HepG2 (cell line): Measurements from ENCODE around the gene RAB5A. TPM values are rescaled to one million over a fixed set of nuclear protein-coding genes. Genes with fewer than 3 reads are reported as not detected.
A peak's percentile ranks its signal among the peaks of the same experiment; 100 is the strongest.

ENCODE experiments used
- FOSL2 ChIP-seq: sonication (generic); formaldehyde crosslinking; IDR thresholded peaks from 2 replicates; pipeline ENCODE4 v1.4.0; 2020; ENCODE audit warnings: missing genetic modification reagents
- FOXO1 ChIP-seq: sonication (generic); formaldehyde crosslinking; IDR thresholded peaks from 2 replicates; pipeline ENCODE4 v1.4.0; 2020; ENCODE audit warnings: missing genetic modification reagents
- GATAD1 ChIP-seq: IDR thresholded peaks from 2 replicates; pipeline ENCODE4 v1.6.1; 2016; ENCODE audit warnings: missing genetic modification reagents, missing compliant biosample characterization
- IRF9 ChIP-seq: sonication (generic); formaldehyde crosslinking; IDR thresholded peaks from 2 replicates; pipeline ENCODE4 v1.8.0; 2022; ENCODE audit warnings: missing genetic modification reagents, mild to moderate bottlenecking, borderline replicate concordance
- KLF12 ChIP-seq: sonication (generic); formaldehyde crosslinking; IDR thresholded peaks from 2 replicates; pipeline ENCODE4 v1.4.0; 2020; ENCODE audit warnings: missing genetic modification reagents, borderline replicate concordance
- KLF13 ChIP-seq: sonication (generic); formaldehyde crosslinking; IDR thresholded peaks from 2 replicates; pipeline ENCODE4 v1.4.0; 2020; ENCODE audit warnings: mild to moderate bottlenecking, missing genetic modification reagents
- KLF9 ChIP-seq: IDR thresholded peaks from 2 replicates; pipeline ENCODE4 v1.6.1; 2016; ENCODE audit warnings: low read depth
- NR1H2 ChIP-seq: sonication (generic); formaldehyde crosslinking; IDR thresholded peaks from 2 replicates; pipeline ENCODE4 v1.8.1; 2022; ENCODE audit warnings: low read depth, missing genetic modification reagents, borderline replicate concordance
- REXO4 ChIP-seq: sonication (generic); formaldehyde crosslinking; IDR thresholded peaks from 2 replicates; pipeline ENCODE4 v1.8.0; 2022; ENCODE audit warnings: missing genetic modification reagents, mild to moderate bottlenecking, borderline replicate concordance
- SIN3B ChIP-seq: fragments of 150-350 bp; IDR thresholded peaks from 2 replicates; pipeline ENCODE4 v1.6.1; 2014; ENCODE audit warnings: low read length
- TBX2 ChIP-seq: sonication (generic); formaldehyde crosslinking; IDR thresholded peaks from 2 replicates; pipeline ENCODE4 v1.5.0; 2020; ENCODE audit warnings: missing genetic modification reagents, mild to moderate bottlenecking, borderline replicate concordance
- UBTF ChIP-seq: sonication (generic); formaldehyde crosslinking; IDR thresholded peaks from 2 replicates; pipeline ENCODE4 v1.4.0; 2020; ENCODE audit warnings: mild to moderate bottlenecking, missing genetic modification reagents
- WIZ ChIP-seq: sonication (generic); formaldehyde crosslinking; IDR thresholded peaks from 2 replicates; pipeline ENCODE4 v1.5.1; 2020; ENCODE audit warnings: mild to moderate bottlenecking, missing genetic modification reagents
- YY1 ChIP-seq: IDR thresholded peaks from 2 replicates; pipeline ENCODE4 v1.6.1; 2011; ENCODE audit warnings: low read length, low read depth, moderate library complexity, mild to moderate bottlenecking; ENCODE audit not compliant: insufficient read depth, insufficient replicate concordance
- ZFAT ChIP-seq: sonication (generic); formaldehyde crosslinking; conservative IDR thresholded peaks from 2 replicates; pipeline ENCODE4 v1.8.1; 2023; ENCODE audit warnings: missing genetic modification reagents, inconsistent platforms
- ZNF510 ChIP-seq: sonication (generic); formaldehyde crosslinking; IDR thresholded peaks from 2 replicates; pipeline ENCODE4 v1.4.0; 2020; ENCODE audit warnings: low read depth, mild to moderate bottlenecking, missing genetic modification reagents
- ZSCAN25 ChIP-seq: sonication (generic); formaldehyde crosslinking; IDR thresholded peaks from 2 replicates; pipeline ENCODE4 v1.8.0; 2022; ENCODE audit warnings: mild to moderate bottlenecking, missing genetic modification reagents
- polyA plus RNA-seq, 8 experiments: library from polyadenylated mRNA; depleted of rRNA in 3 of 8; stranded (reverse) in 7 of 8; unstranded in 1 of 8; fragments of >200 nt; fragmentation: Illumina TruSeq in 4 of 8; extraction: Trizol in 4 of 8; gene quantifications; 2 replicates each; pipeline versions ENCODE4 v1.2.1 to v1.2.3, GENCODE V29; 2011 to 2016; ENCODE audit warnings: low read depth in 4 of 8, missing spikeins in 1 of 8, mixed read lengths in 1 of 8; ENCODE audit not compliant: insufficient read depth in 1 of 8
- total RNA-seq, 5 experiments: library from RNA; depleted of rRNA; stranded (reverse); fragments of >200 nt; fragmentation: Illumina TruSeq; extraction: Trizol; gene quantifications; 2 replicates each; pipeline ENCODE4 v1.2.3, GENCODE V29; 2016; ENCODE audit warnings: low read depth in 1 of 5
- TF ChIP-seq, protein P1 (sequence below): sonication (generic); formaldehyde crosslinking; IDR thresholded peaks from 2 replicates; pipeline ENCODE4 v1.4.0; 2020; ENCODE audit warnings: mild to moderate bottlenecking, missing genetic modification reagents
- TF ChIP-seq, protein P2 (sequence below): IDR thresholded peaks from 2 replicates; pipeline ENCODE4 v1.6.1; 2016; ENCODE audit warnings: missing genetic modification reagents, missing compliant biosample characterization
- TF ChIP-seq, protein P3 (sequence below): sonication (generic); formaldehyde crosslinking; IDR thresholded peaks from 2 replicates; pipeline ENCODE4 v1.4.0; 2020; ENCODE audit warnings: missing genetic modification reagents

RAB5A gene
- total and polyA plus RNA-seq, 2 of the 13 experiments (the other 11 are each of a cell fraction or from before 2014, with no cell fraction given) = 16.0 to 27.1 TPM

- TF ChIP-seq, protein P1, sequence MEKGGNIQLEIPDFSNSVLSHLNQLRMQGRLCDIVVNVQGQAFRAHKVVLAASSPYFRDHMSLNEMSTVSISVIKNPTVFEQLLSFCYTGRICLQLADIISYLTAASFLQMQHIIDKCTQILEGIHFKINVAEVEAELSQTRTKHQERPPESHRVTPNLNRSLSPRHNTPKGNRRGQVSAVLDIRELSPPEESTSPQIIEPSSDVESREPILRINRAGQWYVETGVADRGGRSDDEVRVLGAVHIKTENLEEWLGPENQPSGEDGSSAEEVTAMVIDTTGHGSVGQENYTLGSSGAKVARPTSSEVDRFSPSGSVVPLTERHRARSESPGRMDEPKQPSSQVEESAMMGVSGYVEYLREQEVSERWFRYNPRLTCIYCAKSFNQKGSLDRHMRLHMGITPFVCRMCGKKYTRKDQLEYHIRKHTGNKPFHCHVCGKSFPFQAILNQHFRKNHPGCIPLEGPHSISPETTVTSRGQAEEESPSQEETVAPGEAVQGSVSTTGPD (CRISPR knock-in tag) = 0 out of 2 replicates have a peak, but pooled peaks have one; percentile 5
- TF ChIP-seq ZFAT (no peak), TBX2 (CRISPR knock-in tag) (no peak; the same call in 1 of the 2 replicates), IRF9 (peak; percentile 49; the same call in 1 of the 2 replicates), GATAD1 (peak; percentile 89), WIZ (CRISPR knock-in tag) (no peak), SIN3B (no peak), KLF12 (CRISPR knock-in tag) (peak; percentile 87; the same call in 1 of the 2 replicates), KLF9 (peak; percentile 85; the same call in 1 of the 2 replicates), NR1H2 (CRISPR knock-in tag) (no peak), FOXO1 (CRISPR knock-in tag) (peak; percentile 39; the same call in 1 of the 2 replicates), FOSL2 (CRISPR knock-in tag) (no peak), UBTF (CRISPR knock-in tag) (peak; percentile 55; the same call in 1 of the 2 replicates), ZNF510 (CRISPR knock-in tag) (0 out of 2 replicates have a peak, but pooled peaks have one; percentile 44), KLF13 (CRISPR knock-in tag) (no peak), YY1 (peak; percentile 92), ZSCAN25 (CRISPR knock-in tag) (peak; percentile 17; the same call in 1 of the 2 replicates), REXO4 (no peak)
- TF ChIP-seq, protein P2, sequence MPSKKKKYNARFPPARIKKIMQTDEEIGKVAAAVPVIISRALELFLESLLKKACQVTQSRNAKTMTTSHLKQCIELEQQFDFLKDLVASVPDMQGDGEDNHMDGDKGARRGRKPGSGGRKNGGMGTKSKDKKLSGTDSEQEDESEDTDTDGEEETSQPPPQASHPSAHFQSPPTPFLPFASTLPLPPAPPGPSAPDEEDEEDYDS (CRISPR knock-in tag) = peak; percentile 85
- TF ChIP-seq, protein P3, sequence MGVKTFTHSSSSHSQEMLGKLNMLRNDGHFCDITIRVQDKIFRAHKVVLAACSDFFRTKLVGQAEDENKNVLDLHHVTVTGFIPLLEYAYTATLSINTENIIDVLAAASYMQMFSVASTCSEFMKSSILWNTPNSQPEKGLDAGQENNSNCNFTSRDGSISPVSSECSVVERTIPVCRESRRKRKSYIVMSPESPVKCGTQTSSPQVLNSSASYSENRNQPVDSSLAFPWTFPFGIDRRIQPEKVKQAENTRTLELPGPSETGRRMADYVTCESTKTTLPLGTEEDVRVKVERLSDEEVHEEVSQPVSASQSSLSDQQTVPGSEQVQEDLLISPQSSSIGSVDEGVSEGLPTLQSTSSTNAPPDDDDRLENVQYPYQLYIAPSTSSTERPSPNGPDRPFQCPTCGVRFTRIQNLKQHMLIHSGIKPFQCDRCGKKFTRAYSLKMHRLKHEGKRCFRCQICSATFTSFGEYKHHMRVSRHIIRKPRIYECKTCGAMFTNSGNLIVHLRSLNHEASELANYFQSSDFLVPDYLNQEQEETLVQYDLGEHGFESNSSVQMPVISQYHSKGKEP = no peak
Measured at GRCh38 chr3:19946832-19947548, at the start of gene RAB5A (continued).
